H1 (cell line): ENCODE measurements around the gene LOX.

Experiments used
- CBX5 ChIP-seq: fragments of 300-800, 300-1000 bp; sonication (generic); IDR thresholded peaks from 2 replicates; pipeline ENCODE4 v1.7.1; 2016; ENCODE audit warnings: antibody characterized with exemption, low read length, low read depth
- TF ChIP-seq, protein P1 (sequence below), 3 experiments: IDR thresholded peaks; 1 replicate in 2 of 3; 2 replicates in 1 of 3; pipeline versions ENCODE4 v1.5.1 to v1.6.1; 2011; ENCODE audit warnings: low read length in 3 of 3, mild to moderate bottlenecking in 3 of 3, inconsistent platforms in 2 of 3, low read depth in 1 of 3, moderate library complexity in 1 of 3; ENCODE audit not compliant: insufficient read depth in 1 of 3; ENCODE audit errors: control extremely low read depth in 1 of 3

DNA sequence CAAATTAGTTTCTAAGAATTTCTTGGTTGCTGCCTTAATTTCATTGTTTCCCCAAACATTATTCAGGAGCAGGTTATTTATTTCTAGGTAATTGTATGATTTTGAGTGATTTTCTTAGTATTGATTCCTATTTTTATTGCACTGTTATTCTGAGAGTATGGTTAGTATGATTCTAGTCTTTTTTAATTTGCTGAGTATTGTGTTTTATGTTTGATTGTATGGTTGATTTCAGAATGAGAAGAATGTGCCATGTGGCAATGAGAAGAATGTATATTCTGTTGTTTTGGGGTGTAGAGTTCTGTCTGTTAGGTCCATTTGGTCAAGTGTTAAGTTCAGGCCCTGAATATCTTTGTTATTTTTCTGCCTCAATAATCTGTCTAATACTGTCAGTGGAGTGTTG is 27.1 kb downstream of the LOX start:
- TF ChIP-seq CBX5 = no peak
- TF ChIP-seq, protein P1, sequence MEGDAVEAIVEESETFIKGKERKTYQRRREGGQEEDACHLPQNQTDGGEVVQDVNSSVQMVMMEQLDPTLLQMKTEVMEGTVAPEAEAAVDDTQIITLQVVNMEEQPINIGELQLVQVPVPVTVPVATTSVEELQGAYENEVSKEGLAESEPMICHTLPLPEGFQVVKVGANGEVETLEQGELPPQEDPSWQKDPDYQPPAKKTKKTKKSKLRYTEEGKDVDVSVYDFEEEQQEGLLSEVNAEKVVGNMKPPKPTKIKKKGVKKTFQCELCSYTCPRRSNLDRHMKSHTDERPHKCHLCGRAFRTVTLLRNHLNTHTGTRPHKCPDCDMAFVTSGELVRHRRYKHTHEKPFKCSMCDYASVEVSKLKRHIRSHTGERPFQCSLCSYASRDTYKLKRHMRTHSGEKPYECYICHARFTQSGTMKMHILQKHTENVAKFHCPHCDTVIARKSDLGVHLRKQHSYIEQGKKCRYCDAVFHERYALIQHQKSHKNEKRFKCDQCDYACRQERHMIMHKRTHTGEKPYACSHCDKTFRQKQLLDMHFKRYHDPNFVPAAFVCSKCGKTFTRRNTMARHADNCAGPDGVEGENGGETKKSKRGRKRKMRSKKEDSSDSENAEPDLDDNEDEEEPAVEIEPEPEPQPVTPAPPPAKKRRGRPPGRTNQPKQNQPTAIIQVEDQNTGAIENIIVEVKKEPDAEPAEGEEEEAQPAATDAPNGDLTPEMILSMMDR (IDR thresholded peaks at IDR 0.05; ENCODE audit: control extremely low read depth in 1 of 3, insufficient read depth in 1 of 3, low read depth in 1 of 3, low read length in 3 of 3) = no peak
